Activated CD4-positive, alpha-beta T cell treated with anti-CD3 and anti-CD28 coated beads for 24 hours (primary cell): ENCODE results near the gene DEDD2.

Experiments
- DNase-seq, 2 donors: peaks; one replicate each; pipeline ENCODE4 v3.0.0-alpha.2; 2020; ENCODE audit warnings: low read depth in 2 of 2

Gene DEDD2

DNA sequence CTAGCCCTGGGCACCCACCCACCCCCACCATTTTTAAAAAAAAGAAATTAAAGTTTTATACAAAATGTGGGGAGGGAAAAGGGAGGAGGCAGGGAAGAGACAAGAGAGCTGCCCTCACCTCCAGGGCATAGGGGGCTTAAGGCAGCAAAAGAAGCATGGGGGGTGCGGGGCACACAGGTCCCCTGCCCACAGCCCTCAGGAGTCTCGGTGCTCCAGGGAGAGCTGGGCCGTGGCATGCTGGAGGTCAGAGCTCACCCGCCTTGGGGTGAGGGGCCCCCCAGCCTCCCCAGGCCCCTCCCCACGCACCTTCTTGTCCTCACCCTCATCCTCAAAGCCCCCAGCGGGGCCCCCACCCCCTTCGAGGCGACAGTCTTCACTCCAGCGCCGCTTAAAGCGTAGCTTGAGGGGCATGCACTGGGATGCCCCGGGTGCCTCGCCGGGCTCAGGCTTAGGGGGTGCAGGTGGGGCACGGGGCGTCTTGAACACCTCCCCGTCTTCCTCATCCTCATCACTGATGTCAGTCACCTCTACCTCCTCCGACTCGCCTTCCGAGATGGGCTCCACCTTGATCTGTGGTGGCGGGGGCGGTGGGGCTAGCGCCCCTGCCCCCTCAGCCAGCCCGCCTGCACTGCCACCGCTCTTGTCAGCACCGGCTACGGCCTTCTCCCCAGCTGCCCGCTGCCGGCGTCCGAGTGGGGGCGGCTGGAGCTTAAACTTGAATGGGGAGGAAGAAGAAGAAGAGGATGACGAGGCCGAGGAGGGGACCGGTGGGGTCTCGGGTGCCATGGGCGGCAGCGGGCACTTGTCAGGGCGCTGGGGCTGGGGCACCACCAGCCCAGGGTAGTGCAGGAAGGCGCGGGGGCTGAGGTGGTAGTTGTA is 31.0 kb upstream of the DEDD2 start:
- DNase-seq, result no peak

GRCh38 chr19:42247640-42248199 is 30.2 kb upstream of the DEDD2 start:
- DNase-seq, result no peak

- no peak for DNase-seq
These were observed 29.6 kb upstream of the DEDD2 start for GRCh38 chr19:42246922-42247639.

- no peak for DNase-seq
These were observed 28.9 kb upstream of the DEDD2 start for GRCh38 chr19:42246143-42246921.

DNA sequence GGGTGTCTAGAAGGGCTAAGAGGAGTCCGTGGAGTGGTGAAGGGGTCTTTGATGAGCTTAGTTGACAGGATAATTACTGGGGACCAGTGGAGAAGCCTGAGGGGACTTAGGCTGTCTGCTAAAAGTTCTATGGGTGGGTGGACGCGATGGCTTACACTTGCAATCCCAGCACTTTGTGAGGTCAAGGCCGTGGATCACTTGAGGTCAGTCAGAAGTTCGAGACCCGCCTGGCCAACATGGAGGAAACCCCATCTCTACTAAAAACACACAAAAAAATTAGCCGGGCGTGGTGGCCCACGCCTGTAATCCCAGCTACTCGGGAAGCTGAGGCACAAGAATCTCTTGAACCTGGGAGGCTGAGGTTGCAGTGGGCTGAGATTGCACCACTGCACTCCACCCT is 27.8 kb upstream of the DEDD2 start:
- DNase-seq, result no peak

GRCh38 chr19:42244347-42245220 is 27.1 kb upstream of the DEDD2 start:
- DNase-seq, result peak; percentile 79 to 86

DNA sequence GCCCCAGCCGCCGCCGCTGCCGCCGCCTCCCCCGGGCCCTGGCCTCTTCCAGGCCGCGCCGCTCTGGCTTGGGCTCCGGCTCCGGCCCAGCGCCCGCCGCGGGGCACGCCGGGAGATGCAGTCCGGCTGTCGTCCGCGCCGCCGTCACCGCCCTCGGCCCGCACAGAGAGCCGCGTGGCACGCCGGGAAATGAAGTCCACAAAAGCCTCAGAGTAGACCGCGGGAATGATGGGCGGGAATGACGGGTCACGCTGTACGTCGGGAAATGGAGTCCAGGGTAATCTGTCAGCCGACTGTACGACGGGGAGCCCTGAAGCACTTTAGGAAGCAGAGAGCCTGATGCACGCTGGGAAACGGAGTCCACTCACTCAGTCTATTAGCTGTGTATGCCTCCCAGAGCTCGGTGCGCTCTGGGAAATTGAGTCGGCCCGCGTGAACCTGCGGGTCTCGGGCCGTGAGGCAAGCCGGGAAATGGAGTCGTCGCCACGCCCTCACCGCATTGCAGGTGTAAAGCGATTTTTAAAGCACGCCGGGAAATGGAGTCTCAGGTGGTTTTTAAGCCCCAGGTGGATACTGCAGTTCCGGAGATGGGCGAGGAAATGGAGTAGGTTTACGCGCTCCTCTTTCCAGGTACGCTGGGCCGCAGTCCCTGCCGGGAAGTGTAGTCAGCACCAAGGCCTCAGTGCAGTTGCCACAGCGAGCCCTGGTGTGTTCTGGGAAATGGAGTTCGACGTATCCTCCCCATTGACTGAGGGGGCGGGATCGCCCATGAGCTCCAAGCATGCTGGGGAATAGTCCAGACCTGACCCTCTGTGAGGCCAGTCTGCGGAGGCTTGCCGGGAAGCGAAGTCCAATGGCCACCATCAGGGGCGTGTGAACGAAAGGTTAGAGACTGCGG is 25.3 kb upstream of the DEDD2 start, which contains the start of gene GSK3A:
TSS of gene GSK3A (minus strand) at position 91 of the 898 bp plus-strand sequence. CDS start 137 bp downstream, outside the sequence.
- DNase-seq, result peak; percentile 91

- no peak for DNase-seq
These were observed 24.6 kb upstream of the DEDD2 start for GRCh38 chr19:42242069-42242511.

DNA sequence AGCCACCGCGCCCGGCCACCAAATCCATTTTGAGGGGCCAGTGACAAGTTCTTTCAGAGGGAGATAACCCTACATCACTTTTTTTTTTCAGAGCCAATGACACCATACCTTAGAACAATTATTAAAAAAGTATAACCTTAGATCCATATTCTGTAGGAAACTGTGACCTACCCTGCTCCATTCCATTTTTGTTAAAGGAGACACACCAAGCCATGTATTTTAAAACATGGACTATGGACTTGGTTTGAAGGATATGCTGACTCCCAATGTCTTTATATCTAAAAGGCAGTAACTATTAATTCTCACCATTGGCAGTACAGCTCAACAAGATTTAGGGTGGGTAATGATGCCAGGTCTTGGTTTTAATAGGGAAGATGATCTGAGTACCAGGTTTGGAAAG is 23.8 kb upstream of the DEDD2 start:
- no peak for DNase-seq

DNA sequence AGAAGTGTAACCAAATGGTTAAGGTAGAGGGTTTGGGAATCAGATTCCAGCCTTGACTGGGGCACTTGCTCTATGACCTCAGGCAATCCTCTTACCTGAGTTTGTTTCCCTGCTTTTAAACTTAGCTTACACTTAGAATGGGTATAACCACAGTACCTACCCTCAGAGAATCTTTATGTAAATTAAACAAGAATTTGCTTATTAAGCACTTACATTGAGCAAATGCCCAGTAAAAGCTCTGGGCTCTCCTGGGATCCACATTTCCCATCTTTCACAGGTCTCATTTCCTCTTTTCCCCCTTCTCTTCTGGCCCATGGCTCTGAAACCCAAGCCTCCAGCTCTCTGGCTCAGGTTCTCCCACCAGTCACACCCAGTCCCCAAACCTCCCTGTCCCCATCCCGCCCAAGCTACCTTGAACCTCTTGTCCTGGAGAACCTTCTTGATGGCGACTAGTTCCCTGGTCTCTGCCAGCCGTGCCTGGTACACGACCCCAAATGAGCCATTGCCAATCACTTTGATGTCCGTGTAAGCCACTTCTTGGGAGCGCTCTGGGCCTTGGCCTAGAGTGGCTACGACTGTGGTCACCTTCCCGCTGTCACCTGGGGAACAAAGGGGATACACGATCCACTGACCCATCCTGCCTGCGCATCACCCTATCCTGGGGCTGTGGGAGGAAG is 22.2 kb upstream of the DEDD2 start:
- DNase-seq, result no peak

DNA sequence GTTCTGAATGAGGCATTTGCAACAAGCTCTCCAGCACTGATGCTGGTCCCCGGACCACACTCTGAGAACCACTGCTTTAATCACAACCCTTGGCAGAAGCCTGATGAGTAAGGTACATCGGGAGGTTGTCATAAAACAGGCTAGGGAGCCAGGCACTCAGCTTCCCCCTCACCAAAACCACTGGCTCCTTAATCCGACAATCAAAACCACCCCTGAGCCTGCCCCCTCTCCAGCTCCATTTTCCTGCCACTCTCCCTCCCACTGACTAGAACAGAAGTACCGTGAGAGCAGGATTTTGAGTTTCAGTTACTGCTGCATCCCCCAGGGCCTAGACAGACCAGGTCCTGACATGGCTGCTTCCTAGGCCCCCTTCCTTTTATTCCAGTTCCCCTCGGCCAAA is 17.7 kb upstream of the DEDD2 start:
- no peak for DNase-seq

DNA sequence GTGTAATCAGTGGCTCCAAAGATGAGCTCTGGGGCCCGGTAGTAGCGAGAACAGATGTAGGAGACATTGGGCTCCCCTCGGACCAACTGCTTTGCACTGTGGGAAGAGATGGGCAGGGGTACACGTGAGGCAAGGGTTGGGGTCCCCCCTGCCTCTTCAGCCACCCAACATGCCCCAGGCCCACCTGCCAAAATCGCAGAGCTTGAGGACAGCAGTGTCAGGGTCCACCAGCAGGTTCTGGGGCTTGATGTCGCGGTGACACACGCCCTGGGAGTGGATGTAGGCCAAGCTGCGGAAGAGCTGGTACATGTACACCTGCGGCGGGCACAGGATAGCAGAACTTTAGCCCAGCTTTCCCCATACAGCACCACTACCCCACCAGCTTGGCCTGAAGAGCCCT is 16.9 kb upstream of the DEDD2 start:
- no peak for DNase-seq

DNA sequence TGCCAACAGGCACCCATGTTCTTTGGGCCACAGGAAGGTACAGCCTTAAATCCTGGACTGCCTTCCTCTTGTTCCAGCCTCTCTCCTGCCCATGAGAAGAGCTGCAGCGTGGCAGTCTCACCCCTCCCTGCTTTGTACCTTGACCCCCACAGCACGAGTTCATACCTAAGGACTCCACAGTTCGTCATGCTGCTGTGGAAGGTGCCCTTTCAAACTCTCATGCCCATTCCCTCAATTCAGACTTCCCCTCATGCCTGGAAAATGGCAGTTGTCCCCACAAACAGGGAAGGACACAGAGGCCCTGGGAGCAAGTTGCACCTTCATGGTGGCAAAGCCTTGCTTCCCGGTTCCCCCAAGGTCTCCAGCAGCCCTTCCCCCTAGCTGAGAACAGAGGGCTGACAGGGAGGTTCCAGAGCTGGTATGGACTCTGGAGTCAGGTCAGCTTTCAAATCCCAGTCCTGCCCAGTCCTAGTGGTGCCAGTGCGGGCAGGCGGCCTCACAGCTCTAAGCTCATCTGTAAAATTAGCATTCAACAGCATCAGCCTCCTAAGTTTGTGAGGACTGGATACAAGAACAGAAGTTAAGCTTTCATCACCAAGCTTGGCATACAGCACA is 16.3 kb upstream of the DEDD2 start:
- no peak for DNase-seq

- DNase-seq, result no peak
These were observed 15.6 kb upstream of the DEDD2 start for GRCh38 chr19:42233106-42233505.

DNA sequence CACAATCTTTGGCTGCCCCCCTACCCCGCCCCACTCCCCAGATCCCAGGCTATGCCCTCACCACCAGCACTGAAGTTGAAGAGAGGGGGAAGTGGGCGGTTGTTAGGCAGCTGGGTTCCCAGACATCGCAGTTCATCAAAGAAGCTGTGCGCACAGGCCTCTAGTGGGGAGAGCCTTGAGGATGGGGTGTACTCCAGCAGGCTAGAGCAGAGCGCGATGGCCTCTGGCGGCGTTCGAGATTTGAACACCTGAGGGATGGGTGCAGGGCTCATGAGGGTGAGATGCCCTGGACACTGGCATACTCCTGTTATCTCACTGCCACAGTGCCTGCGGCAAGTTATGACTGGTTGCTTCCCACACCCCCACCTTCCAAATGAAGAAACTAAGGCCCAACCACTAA is 15.0 kb upstream of the DEDD2 start:
- DNase-seq, result no peak

DNA sequence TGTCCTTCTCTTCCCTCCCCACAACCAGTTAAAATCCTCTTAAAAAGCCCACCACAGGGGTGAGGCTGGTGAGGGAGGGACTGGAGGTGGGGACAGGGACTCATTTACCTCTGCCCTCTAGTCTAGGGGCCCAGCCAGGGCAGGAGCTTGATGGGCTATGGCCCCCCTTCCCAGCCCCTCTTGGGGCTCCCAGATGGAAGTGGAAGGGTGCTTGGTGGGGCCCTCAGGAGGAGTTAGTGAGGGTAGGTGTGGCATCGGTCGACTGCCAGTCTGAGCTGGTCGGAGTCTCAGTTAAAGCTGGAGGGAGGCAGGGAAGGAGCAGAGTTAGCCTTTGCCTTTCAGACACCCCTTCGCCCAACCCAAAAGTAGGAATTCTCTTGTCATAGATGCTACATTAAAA is 13.1 kb upstream of the DEDD2 start:
- DNase-seq, result no peak

DNA sequence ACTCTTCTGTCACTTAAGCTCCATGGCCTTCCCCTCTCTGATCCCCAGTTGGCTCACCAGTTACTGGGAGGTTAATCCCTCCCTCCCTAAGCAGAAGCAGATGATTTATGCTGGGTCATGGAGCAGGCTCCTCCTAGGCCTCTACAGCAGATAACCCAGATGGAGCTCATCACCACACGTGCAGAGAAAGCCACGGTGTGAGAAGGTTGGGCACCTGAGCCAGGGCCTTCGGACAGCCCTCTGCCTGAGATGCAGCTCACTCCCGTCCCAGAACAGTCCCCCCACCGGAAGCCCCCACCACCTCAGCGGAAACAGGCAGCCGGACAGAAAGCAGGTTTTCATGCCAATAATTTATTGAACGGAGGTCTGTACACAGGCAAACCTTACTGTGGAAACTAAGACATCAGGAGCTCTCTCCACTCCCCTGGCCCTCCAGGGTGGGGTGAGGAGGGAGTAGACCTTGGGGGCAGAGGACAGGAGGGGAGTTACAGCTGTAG is 12.4 kb upstream of the DEDD2 start:
- DNase-seq, result no peak

DNA sequence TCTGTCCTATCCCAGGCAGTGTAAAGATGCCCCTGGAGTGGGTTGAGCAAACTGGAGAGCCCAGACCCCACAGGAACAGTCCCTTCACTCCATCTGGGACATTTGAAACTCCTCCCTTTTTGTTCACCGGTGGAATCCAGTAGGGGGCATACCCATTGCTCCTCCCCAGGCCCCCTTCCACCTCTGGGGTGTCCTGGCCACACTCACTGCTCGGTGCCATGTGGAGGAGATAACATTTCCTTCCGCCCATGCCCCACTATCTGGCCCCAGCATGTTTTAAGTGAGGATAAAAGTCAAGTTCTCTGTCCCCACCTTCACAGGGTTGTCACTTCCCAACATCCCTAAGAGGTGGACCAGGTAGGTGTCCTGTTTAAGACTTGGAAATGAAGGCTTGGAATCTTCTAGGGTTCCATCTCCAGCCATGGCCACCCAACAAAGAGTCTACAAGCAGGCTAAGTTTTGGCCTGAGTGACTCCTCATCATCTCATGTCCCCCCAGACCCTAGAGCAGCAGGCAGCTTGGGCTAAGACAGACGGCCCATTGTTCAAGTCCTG is 11.9 kb upstream of the DEDD2 start:
- no peak for DNase-seq
